GM12874 (cell line): ENCODE results near the gene LRCH1.

ENCODE experiments used
- CTCF ChIP-seq: IDR thresholded peaks from 2 replicates; pipeline ENCODE4 v1.5.1; 2011; ENCODE audit warnings: low read depth, mild to moderate bottlenecking, control low read depth, low read length, moderate library complexity; ENCODE audit not compliant: insufficient read depth

Gene LRCH1

GRCh38 chr13:46604226-46604990, 51.4 kb downstream of the LRCH1 start:
- TF ChIP-seq CTCF: no peak

GRCh38 chr13:46605076-46605824, 52.3 kb downstream of the LRCH1 start:
- no peak for TF ChIP-seq CTCF

GRCh38 chr13:46605825-46606554, 53.0 kb downstream of the LRCH1 start:
- TF ChIP-seq CTCF: no peak

- no peak for TF ChIP-seq CTCF
Measured at GRCh38 chr13:46606970-46607369, 54.0 kb downstream of the LRCH1 start.

- no peak for TF ChIP-seq CTCF
Measured at GRCh38 chr13:46607768-46608564, 55.0 kb downstream of the LRCH1 start.

GRCh38 chr13:46609052-46609451, 56.1 kb downstream of the LRCH1 start:
- TF ChIP-seq CTCF: no peak
